ENCODE data around the gene HIGD1C.

- TF ChIP-seq ELK4 (IDR thresholded peaks at IDR 0.05; ENCODE audit: borderline replicate concordance, low read depth, low read length) (no peak), ZNF24 (tag by site-specific recombination; IDR thresholded peaks at IDR 0.05) (no peak), CTCF (tag by site-specific recombination; IDR thresholded peaks at IDR 0.05) (no peak), BCL11A (tag by site-specific recombination; IDR thresholded peaks at IDR 0.05; ENCODE audit: low read depth) (no peak), ZEB2 (tag by site-specific recombination; IDR thresholded peaks at IDR 0.05) (no peak)
Observed at GRCh38 chr12:50916292-50916691, 36.1 kb upstream of the HIGD1C start.
